Thymus (tissue), 11 donors: Measurements from ENCODE around the gene PARP1. TPM values are rescaled to one million over a fixed set of nuclear protein-coding genes. Genes with fewer than 3 reads are reported as not detected.

Experiments used
- DNase-seq, 9 donors: peaks; one replicate each; pipeline ENCODE4 v3.0.0-alpha.2; 2013; ENCODE audit warnings: low spot score in 9 of 9, low read depth in 6 of 9, missing footprints in 1 of 9
- H3K27ac ChIP-seq, 2 donors: one replicate each; pipeline ENCODE4 v1.5.1; 2013; ENCODE audit warnings: control low read depth in 1 of 2, low read depth in 1 of 2, low read length in 1 of 2, mild to moderate bottlenecking in 1 of 2, moderate library complexity in 1 of 2
- H3K27me3 ChIP-seq, 2 donors: one replicate each; pipeline ENCODE4 v1.5.1; 2013; ENCODE audit warnings: low read length in 1 of 2; ENCODE audit not compliant: control insufficient read depth in 2 of 2, insufficient read depth in 1 of 2
- H3K36me3 ChIP-seq, 2 donors: one replicate each; pipeline ENCODE4 v1.5.1; 2013; ENCODE audit warnings: low read length in 1 of 2, mild to moderate bottlenecking in 1 of 2, moderate library complexity in 1 of 2; ENCODE audit not compliant: control insufficient read depth in 2 of 2, insufficient read depth in 2 of 2
- H3K4me1 ChIP-seq, 2 donors: one replicate each; pipeline ENCODE4 v1.5.1; 2013; ENCODE audit warnings: low read length in 2 of 2; ENCODE audit not compliant: control insufficient read depth in 2 of 2, insufficient read depth in 2 of 2
- H3K4me3 ChIP-seq, 2 donors: one replicate each; pipeline ENCODE4 v1.5.1; 2013; ENCODE audit warnings: low read length in 2 of 2, control low read depth in 1 of 2, mild to moderate bottlenecking in 1 of 2
- H3K9me3 ChIP-seq, 2 donors: one replicate each; pipeline ENCODE4 v1.5.1; 2013; ENCODE audit warnings: low read length in 1 of 2, mild to moderate bottlenecking in 1 of 2; ENCODE audit not compliant: control insufficient read depth in 2 of 2, insufficient read depth in 1 of 2
- WGBS: extraction: QIAGEN DNeasy Blood & Tissue Kit; methylation state at CpG from one replicate; pipeline ENCODE4 v1.1.7; 2013; 5-methylcytosine and 5-hydroxymethylcytosine counted together
- polyA plus RNA-seq: library from polyadenylated mRNA; stranded (reverse); fragments of 200-250 nt; gene quantifications from one replicate; pipeline ENCODE4 v1.2.3, GENCODE V29; 2013
- total RNA-seq: library from RNA; stranded (reverse); fragments of 120-200 nt; gene quantifications from one replicate; pipeline ENCODE4 v1.2.4, GENCODE V29; 2013
- donor health status: healthy.

PARP1 gene
- total and polyA plus RNA-seq, 2 donors: 36.7 to 73.9 TPM

DNA sequence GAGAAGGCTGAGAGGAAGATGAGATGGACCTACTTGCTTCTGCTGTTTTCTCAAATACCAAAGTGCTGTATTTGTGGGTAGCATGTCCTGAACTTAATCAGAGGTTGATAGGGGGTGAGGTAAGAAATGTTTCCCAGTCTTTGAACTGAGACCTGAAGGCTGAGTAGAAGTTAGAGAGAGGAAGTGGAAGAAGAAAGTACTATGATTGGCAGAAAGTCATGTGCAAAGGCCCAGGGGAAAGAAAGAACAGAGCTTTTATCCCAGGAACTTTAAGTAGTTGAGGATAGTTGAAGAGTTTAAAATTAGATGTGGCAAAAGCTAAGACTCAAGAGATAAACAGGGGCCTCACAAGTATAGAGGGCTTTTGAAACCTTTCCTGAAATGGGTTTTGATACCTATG, 83.4 kb downstream of the PARP1 start:
- no peaks in the 10 kb centered on the region for H3K27me3 ChIP-seq
- no peak overlapping the region for H3K4me3 ChIP-seq
- no peak overlapping the region for H3K27ac ChIP-seq
- H3K9me3 ChIP-seq: no peaks in the 10 kb centered on the region
- no peaks in the 10 kb centered on the region for H3K36me3 ChIP-seq
- no peaks in the 10 kb centered on the region for H3K4me1 ChIP-seq
- no peak for DNase-seq

DNA sequence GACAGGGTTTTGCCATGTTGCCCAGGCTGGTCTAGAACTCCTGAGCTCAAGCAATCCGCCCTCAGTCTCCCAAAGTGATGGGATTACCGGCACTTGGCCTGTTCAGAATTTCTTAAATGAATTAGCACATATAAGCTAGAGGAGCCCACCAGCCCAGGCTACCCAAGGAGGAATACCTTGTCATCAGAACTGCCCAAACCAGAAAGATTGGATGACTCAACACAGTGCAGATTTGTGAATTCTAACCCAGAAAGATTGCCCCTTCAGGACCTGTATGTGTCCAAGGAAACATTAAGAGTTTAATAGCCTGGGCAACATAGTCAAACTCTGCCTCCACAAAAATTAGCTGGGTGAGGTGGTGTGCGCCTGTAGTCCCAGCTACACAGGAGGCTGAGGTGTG, 84.9 kb downstream of the PARP1 start:
- no peaks in the 10 kb centered on the region for H3K4me1 ChIP-seq
- WGBS: 98% methylated on average over 3 of the region's 3 CpGs
- no peaks in the 10 kb centered on the region for H3K36me3 ChIP-seq
- H3K27me3 ChIP-seq: no peaks in the 10 kb centered on the region
- H3K4me3 ChIP-seq: no peak overlapping the region
- H3K27ac ChIP-seq: no peak overlapping the region
- DNase-seq: no peak
- no peaks in the 10 kb centered on the region for H3K9me3 ChIP-seq

DNA sequence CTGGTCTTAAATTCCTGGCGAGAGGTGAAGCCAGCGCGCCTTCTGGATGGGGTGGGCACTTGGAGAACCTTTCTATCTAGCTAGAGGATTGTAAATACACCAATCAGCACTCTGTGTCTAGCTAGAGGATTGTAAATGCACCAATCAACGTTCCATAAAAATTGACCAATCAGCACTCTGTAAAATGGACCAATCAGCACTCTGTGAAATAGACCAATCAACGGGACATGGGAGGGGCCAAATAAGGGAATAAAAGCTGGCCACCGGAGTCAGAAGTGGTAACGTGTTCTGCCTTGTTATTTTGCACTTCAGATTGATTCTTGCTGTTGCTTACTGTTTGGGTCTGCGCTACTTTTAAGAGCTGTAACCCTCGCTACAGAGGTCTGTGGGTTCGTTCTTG, 87.0 kb downstream of the PARP1 start:
- 96% methylated on average over 10 of the region's 10 CpGs for WGBS
- H3K27me3 ChIP-seq: no peaks in the 10 kb centered on the region
- DNase-seq: no peak

DNA sequence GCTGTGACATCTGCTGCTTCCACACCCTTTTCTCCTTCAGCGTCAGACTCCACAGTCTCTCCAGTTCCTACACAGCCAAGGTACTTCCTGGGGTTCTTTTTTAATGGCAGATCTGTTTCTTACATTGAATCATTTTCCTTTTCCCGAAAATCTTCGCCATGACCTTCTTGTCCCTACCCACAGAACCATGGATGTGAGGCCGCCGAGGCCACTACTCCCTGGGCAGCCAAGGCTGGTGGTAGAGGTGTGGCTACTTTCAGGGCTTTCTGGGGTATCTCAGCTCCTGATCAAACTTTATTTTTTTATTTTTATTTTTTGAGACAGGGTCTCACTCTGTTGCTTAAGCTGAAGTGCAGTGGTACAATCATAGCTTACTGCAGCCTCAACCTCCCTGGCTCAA, 89.4 kb downstream of the PARP1 start:
- Histone ChIP-seq H3K27me3 (no peaks in the 10 kb centered on the region), H3K4me1 (no peaks in the 10 kb centered on the region), H3K36me3 (no peaks in the 10 kb centered on the region), H3K4me3 (no peak overlapping the region), H3K9me3 (no peaks in the 10 kb centered on the region), H3K27ac (no peak overlapping the region)
- WGBS: 97% methylated on average over 5 of the region's 5 CpGs
- no peak for DNase-seq

More for the DNA sequence above, 87.0 kb downstream of the PARP1 start:
- Histone ChIP-seq H3K4me1 (no peaks in the 10 kb centered on the region), H3K4me3 (no peak overlapping the region), H3K36me3 (no peaks in the 10 kb centered on the region), H3K9me3 (no peaks in the 10 kb centered on the region), H3K27ac (no peak overlapping the region)

DNA sequence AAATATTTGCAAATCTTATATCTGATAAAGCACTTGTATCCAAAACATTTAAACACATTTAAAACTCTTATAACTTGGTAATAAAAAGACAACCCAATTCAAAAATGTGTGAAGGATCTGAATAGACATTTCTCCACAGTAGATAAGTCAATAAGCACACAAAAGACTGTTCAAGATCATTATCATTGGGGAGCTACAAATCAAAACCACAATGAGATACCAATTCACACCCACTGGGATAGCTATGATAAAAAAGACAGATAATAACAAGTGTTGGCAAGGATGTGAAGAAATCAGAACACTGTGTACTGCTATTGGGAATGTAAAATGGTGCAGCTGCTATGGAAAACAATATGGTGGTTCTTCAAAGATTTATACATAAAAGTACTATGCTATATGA, 93.8 kb downstream of the PARP1 start:
- Histone ChIP-seq H3K9me3 (no peaks in the 10 kb centered on the region), H3K36me3 (no peaks in the 10 kb centered on the region), H3K27me3 (peaks cover 0 to 10% of the 10 kb centered on the region in 2 donors), H3K4me3 (no peak overlapping the region), H3K4me1 (peaks cover 3 to 9% of the 10 kb centered on the region in 2 donors), H3K27ac (no peak overlapping the region)
- no peak for DNase-seq

DNA sequence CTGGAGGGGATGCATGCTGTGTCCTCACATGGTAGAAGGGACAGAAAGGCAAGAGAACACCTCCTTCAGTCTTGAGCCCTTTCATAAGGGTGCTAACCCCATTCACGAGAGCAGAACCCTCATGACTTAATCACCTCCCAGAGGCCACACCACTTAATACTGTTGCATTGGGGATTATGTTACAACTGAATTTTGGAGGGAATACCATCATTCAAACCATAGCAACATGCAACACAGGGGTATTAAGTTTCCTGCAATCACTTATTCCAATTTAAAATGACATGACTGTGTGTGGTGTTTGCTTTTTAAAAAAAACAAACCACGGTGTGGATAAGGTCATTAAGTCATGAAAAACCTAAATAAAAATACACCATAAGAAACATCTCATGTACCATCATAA, 95.8 kb downstream of the PARP1 start:
- Histone ChIP-seq H3K9me3 (no peaks in the 10 kb centered on the region), H3K36me3 (no peaks in the 10 kb centered on the region), H3K4me3 (no peak overlapping the region), H3K27ac (no peak overlapping the region), H3K27me3 (peaks cover 0 to 10% of the 10 kb centered on the region in 2 donors), H3K4me1 (peaks cover 9 to 16% of the 10 kb centered on the region in 2 donors)
- WGBS: 98% methylated on average over 2 of the region's 2 CpGs
- no peak for DNase-seq

DNA sequence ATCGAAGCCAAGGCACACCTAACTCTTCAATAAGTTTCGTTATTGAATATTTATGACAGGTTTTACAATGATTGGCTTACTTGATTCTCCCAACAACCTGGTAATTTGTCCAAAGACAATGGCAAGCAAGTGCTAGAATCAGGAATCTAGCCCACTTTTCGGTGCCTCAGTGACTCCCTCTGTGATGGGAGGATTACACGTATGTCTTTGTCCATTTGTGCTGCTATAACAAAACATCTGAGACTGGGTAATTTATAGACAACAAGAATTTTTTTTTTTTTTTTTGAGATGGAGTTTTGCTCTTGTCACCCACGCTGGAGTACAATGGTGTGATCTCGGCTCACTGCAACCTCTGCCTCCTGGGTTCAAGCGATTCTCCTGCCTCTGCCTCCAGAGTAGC, 96.5 kb downstream of the PARP1 start:
- no peak for DNase-seq
- no peak overlapping the region for H3K4me3 ChIP-seq
- H3K9me3 ChIP-seq: no peaks in the 10 kb centered on the region
- peaks cover 10 to 16% of the 10 kb centered on the region in 2 donors for H3K4me1 ChIP-seq
- no peak overlapping the region for H3K27ac ChIP-seq
- H3K36me3 ChIP-seq: no peaks in the 10 kb centered on the region
- peaks cover 0 to 10% of the 10 kb centered on the region in 2 donors for H3K27me3 ChIP-seq
- 98% methylated on average over 7 of the region's 7 CpGs for WGBS

Other genes with a start within 250 kb of the PARP1 start
- 21.1 TPM for gene ACBD3, start 221.4 kb downstream of the PARP1 start, total RNA-seq
- 17.9 TPM for gene ACBD3, start 221.4 kb downstream of the PARP1 start, polyA plus RNA-seq
- 0.09 TPM for gene MIXL1, start 184.4 kb downstream of the PARP1 start, total RNA-seq
- gene MIXL1, start 184.4 kb downstream of the PARP1 start, polyA plus RNA-seq: 0.30 TPM
- 13.3 TPM for gene LIN9, start 98.9 kb downstream of the PARP1 start, total RNA-seq
- 5.5 TPM for gene LIN9, start 98.9 kb downstream of the PARP1 start, polyA plus RNA-seq
- 0.80 TPM for gene STUM, start 140.7 kb upstream of the PARP1 start, total RNA-seq
- 1.0 TPM for gene STUM, start 140.7 kb upstream of the PARP1 start, polyA plus RNA-seq